Measurements from ENCODE around the gene KCNA4. TPM values are rescaled to one million over a fixed set of nuclear protein-coding genes. Genes with fewer than 3 reads are reported as not detected.

Gene KCNA4
- total and polyA plus RNA-seq, 4 donors = 0.07 to 2.9 (median 0.38) TPM

DNA sequence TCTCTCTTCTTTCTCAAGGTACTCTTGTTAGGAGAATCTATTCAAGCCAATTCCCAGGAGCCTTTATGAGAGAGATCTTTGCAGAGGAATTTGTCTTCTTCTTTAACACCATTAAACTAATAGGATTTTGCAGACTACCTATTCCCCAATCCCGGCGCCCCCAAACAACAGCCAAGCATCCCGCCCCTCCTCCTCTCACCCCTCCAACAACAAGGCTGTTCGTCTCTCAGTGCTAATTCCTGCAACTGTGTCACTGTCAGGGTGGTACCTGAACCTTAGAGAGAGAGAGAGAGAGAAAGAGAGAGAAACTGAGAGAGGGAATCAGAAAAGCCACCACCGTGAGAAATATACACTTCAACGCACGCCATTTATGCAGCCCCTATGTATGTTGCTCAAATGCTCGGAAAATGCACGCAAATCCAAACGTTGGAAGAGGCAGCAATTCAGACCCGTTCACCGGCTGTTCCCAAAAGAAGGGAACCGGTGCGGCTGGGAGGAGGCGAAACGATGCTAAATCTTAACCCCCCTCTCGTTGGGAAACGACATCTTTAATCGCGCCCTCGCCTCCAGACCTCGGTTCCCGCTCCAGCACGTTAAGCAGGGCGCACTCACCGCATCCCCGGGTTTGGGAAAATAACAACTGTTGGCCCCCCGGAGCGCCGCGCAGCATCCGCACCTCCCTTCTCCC, 961 bp downstream of the KCNA4 start:
- DNase-seq (no peak), ATAC-seq (ENCODE audit: insufficient read depth, low FRiP score) (no peak)
- Histone ChIP-seq H3K27ac (ENCODE audit: low read depth in 1 of 2, low read length in 1 of 2) (no peak overlapping the region), H3K9ac (ENCODE audit: insufficient read depth in 1 of 2, low read length in 2 of 2) (no peak overlapping the region), H3K36me3 (ENCODE audit: control insufficient read depth in 4 of 4, insufficient read depth in 4 of 4, low read length in 4 of 4) (no peaks in the 10 kb centered on the region), H3K4me3 (no peak overlapping the region), H3K4me1 (ENCODE audit: control insufficient read depth in 5 of 5, insufficient read depth in 5 of 5, low read length in 5 of 5) (peaks cover 0 to 30% (median 1%) of the 10 kb centered on the region in 5 donors), H3K27me3 (ENCODE audit: control insufficient read depth in 3 of 3, insufficient read depth in 3 of 3, low read length in 2 of 3) (peaks cover 0 to 23% (median 17%) of the 10 kb centered on the region in 3 donors), H3K9me3 (ENCODE audit: control insufficient read depth in 4 of 4, insufficient read depth in 3 of 4, low read length in 3 of 4) (peaks cover 0 to 2% (median 0%) of the 10 kb centered on the region in 4 donors)
- WGBS, 2 donors = 5 to 6% methylated on average over 32 of the region's 32 CpGs
- TF ChIP-seq CTCF (IDR thresholded peaks at IDR 0.05; ENCODE audit: control extremely low read depth, extremely low read depth) = no peak

- WGBS, 2 donors = 91 to 96% methylated on average over 15 of the region's 15 CpGs
Observed at GRCh38 chr11:30012346-30012745, 4.5 kb downstream of the KCNA4 start.

DNA sequence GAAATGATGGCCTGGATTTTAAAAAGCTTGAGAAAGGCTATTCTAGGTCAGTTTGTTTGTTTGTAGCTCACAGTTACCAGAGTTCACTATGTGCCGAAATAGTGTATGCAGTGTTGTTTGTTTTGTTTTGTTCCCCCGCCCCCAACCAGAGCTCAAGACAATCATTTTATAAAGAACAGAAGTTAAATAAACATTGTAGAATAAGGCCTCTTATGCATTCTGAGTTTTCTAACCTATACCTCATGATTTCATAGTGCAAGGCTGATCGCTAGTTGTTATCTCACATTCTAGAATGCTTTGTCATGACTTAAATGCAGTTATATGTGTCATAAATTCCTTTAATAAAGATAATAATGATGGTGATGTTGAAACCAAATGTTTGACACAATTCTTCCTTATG, 7.8 kb downstream of the KCNA4 start:
- Histone ChIP-seq H3K27me3 (ENCODE audit: control insufficient read depth in 3 of 3, insufficient read depth in 3 of 3, low read length in 2 of 3) (peaks cover 0 to 4% (median 2%) of the 10 kb centered on the region in 3 donors), H3K36me3 (ENCODE audit: control insufficient read depth in 4 of 4, insufficient read depth in 4 of 4, low read length in 4 of 4) (peaks cover 0 to 3% (median 0%) of the 10 kb centered on the region in 4 donors), H3K4me1 (ENCODE audit: control insufficient read depth in 5 of 5, insufficient read depth in 5 of 5, low read length in 5 of 5) (peaks cover 0 to under 1% (median 0%) of the 10 kb centered on the region in 5 donors), H3K27ac (ENCODE audit: low read depth in 1 of 2, low read length in 1 of 2) (peak overlapping the region in 1 of 2 donors; percentile 53), H3K9ac (ENCODE audit: insufficient read depth in 1 of 2, low read length in 2 of 2) (no peak overlapping the region), H3K9me3 (ENCODE audit: control insufficient read depth in 4 of 4, insufficient read depth in 3 of 4, low read length in 3 of 4) (no peaks in the 10 kb centered on the region), H3K4me3 (no peak overlapping the region)
- WGBS, 2 donors = 78 to 82% methylated on average over 3 of the region's 3 CpGs
- ATAC-seq (ENCODE audit: insufficient read depth, low FRiP score) = no peak
- TF ChIP-seq CTCF (IDR thresholded peaks at IDR 0.05; ENCODE audit: control extremely low read depth, extremely low read depth) = no peak
- DNase-seq = no peak

More at GRCh38 chr11:30012346-30012745, 4.5 kb downstream of the KCNA4 start:
- no peak for TF ChIP-seq CTCF (IDR thresholded peaks at IDR 0.05; ENCODE audit: control extremely low read depth, extremely low read depth)
- Histone ChIP-seq H3K9ac (ENCODE audit: insufficient read depth in 1 of 2, low read length in 2 of 2) (no peak overlapping the region), H3K36me3 (ENCODE audit: control insufficient read depth in 4 of 4, insufficient read depth in 4 of 4, low read length in 4 of 4) (no peaks in the 10 kb centered on the region), H3K9me3 (ENCODE audit: control insufficient read depth in 4 of 4, insufficient read depth in 3 of 4, low read length in 3 of 4) (peaks cover 0 to 2% (median 0%) of the 10 kb centered on the region in 4 donors), H3K27ac (ENCODE audit: low read depth in 1 of 2, low read length in 1 of 2) (no peak overlapping the region), H3K4me1 (ENCODE audit: control insufficient read depth in 5 of 5, insufficient read depth in 5 of 5, low read length in 5 of 5) (peaks cover 0 to 13% (median 0%) of the 10 kb centered on the region in 5 donors), H3K27me3 (ENCODE audit: control insufficient read depth in 3 of 3, insufficient read depth in 3 of 3, low read length in 2 of 3) (peaks cover 0 to 23% (median 13%) of the 10 kb centered on the region in 3 donors), H3K4me3 (no peak overlapping the region)
- ATAC-seq (ENCODE audit: insufficient read depth, low FRiP score) (no peak), DNase-seq (no peak)

Data from lung (tissue), 12 donors.